GM23248 (cell line): Measurements from ENCODE around the gene BNIP3. TPM values are rescaled to one million over a fixed set of nuclear protein-coding genes. Genes with fewer than 3 reads are reported as not detected.

Experiments used
- DNase-seq: peaks from one replicate; pipeline ENCODE4 v3.0.0-alpha.2; 2015
- H2AFZ ChIP-seq: fragments of 200-600 bp; sonication (generic); 2 replicates; pipeline ENCODE4 v1.6.1; 2016; ENCODE audit warnings: antibody characterized with exemption
- H3F3A ChIP-seq: fragments of 200-600 bp; sonication (generic); 2 replicates; pipeline ENCODE4 v1.6.1; 2016; ENCODE audit warnings: mild to moderate bottlenecking, antibody characterized with exemption, mixed run types; ENCODE audit not compliant: insufficient read depth
- H3K27ac ChIP-seq: fragments of 200-600 bp; sonication (generic); 2 replicates; pipeline ENCODE4 v1.5.1; 2016; ENCODE audit warnings: mild to moderate bottlenecking
- H3K27me3 ChIP-seq: fragments of 200-600 bp; sonication (generic); replicated peaks from 2 replicates; pipeline ENCODE4 v1.6.1; 2016; ENCODE audit warnings: mild to moderate bottlenecking; ENCODE audit not compliant: insufficient read depth
- H3K36me3 ChIP-seq: fragments of 200-600 bp; sonication (generic); 2 replicates; pipeline ENCODE4 v1.6.1; 2016; ENCODE audit warnings: low read depth, mild to moderate bottlenecking
- H3K4me1 ChIP-seq: fragments of 200-600 bp; sonication (generic); 2 replicates; pipeline ENCODE4 v1.6.1; 2016; ENCODE audit warnings: mild to moderate bottlenecking; ENCODE audit not compliant: insufficient read depth
- H3K4me2 ChIP-seq: fragments of 200-600 bp; sonication (generic); one replicate; pipeline ENCODE4 v1.6.1; 2016; ENCODE audit warnings: mild to moderate bottlenecking; ENCODE audit not compliant: unreplicated experiment
- H3K4me3 ChIP-seq: fragments of 200-600 bp; sonication (generic); 2 replicates; pipeline ENCODE4 v1.5.1; 2016; ENCODE audit warnings: mild to moderate bottlenecking
- H3K79me2 ChIP-seq: fragments of 200-600 bp; sonication (generic); 2 replicates; pipeline ENCODE4 v1.6.1; 2016; ENCODE audit warnings: mild to moderate bottlenecking; ENCODE audit not compliant: insufficient read depth
- H3K9ac ChIP-seq: fragments of 200-600 bp; sonication (generic); 2 replicates; pipeline ENCODE4 v1.6.1; 2016; ENCODE audit warnings: mild to moderate bottlenecking
- H3K9me2 ChIP-seq: fragments of 200-600 bp; sonication (generic); 2 replicates; pipeline ENCODE4 v1.6.1; 2016; ENCODE audit warnings: mixed run types, mild to moderate bottlenecking, moderate library complexity; ENCODE audit not compliant: insufficient read depth
- H3K9me3 ChIP-seq: fragments of 200-600 bp; sonication (generic); one replicate; pipeline ENCODE4 v1.6.1; 2017; ENCODE audit warnings: low read depth
- H4K20me1 ChIP-seq: fragments of 200-600 bp; sonication (generic); 2 replicates; pipeline ENCODE4 v1.6.0; 2016; ENCODE audit not compliant: insufficient read depth
- EZH2 ChIP-seq: fragments of 200-600 bp; sonication (generic); IDR thresholded peaks from 2 replicates; pipeline ENCODE4 v1.6.1; 2018; ENCODE audit warnings: antibody characterized with exemption, mild to moderate bottlenecking; ENCODE audit not compliant: insufficient read depth, poor library complexity, severe bottlenecking
- EZH2phosphoT487 ChIP-seq: fragments of 200-600 bp; sonication (generic); IDR thresholded peaks from 2 replicates; pipeline ENCODE4 v1.6.1; 2018; ENCODE audit warnings: antibody characterized with exemption, moderate library complexity, mild to moderate bottlenecking, low read depth; ENCODE audit not compliant: insufficient read depth
- WGBS, 2 experiments: methylation state at CpG; one replicate each; pipeline ENCODE4 v1.1.6; 2015 to 2017; ENCODE audit warnings: low lambda C conversion rate in 2 of 2, low coverage in 1 of 2; ENCODE audit errors: missing lambda C conversion rate in 2 of 2; 5-methylcytosine and 5-hydroxymethylcytosine counted together
- in situ Hi-C: fragments of 300-500 bp; cut with MboI; formaldehyde crosslinking; loops from 2 replicates; pipeline ENCODE4 v1.15.0; 2020
- polyA plus RNA-seq: library from polyadenylated mRNA; unstranded; fragments of >200 nt; fragmentation: Nextera tagmentation; extraction: Ambion mirVana; gene quantifications from 2 replicates; pipeline ENCODE4 v1.2.1, GENCODE V29; 2016
- total RNA-seq: library from RNA; depleted of rRNA; stranded (reverse); fragments of >200 nt; shearing (Covaris generic); gene quantifications from 2 replicates; pipeline ENCODE4 v1.2.3, GENCODE V29; 2014

BNIP3 gene
- total and polyA plus RNA-seq, 2 experiments from 2014 or later, result 370 to 423 TPM

DNA sequence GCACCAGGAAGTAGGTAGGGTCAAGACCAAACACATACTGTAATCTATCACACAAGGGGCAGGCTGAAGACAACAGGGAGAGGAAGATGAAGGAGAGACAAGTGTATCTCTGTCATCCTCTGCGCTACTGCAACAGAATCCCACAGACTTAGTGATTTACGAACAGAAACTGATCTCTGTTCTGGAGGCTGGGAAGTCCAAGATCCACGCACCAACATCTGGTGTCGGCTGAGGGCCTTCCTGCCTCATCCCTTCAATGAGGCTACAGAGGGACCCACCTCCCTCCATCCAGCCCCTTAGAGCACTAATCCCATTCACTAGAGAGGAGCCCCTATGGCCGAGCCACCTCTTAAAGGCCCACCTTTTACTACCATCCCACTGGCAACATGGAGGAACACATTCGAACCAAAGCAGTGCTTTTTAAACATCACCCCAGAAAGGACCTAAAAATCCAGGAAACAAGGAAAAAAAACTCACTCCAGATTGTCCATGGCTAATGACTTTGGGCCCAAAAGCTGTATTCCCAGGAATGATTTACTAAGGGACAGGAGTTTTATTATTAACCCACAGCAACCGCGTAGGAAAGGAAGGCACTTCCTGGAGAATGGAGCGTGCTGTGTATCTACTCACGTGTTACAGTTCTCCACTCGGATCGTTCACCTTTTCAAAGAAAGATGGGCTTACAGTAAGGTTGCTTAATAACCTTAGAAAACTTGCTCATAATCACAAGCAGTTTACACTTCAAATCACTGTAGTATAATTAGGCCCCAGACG, 4.2 kb downstream of the BNIP3 start:
- H3K27ac ChIP-seq, result no peak overlapping the region
- DNase-seq, result no peak
- in situ Hi-C loops, result no loop called here
- no peak overlapping the region for H3K4me2 ChIP-seq
- H3K9me2 ChIP-seq, result no peaks in the 10 kb centered on the region
- no peak overlapping the region for H3K9ac ChIP-seq
- H2AFZ ChIP-seq, result no peak overlapping the region
- 0 out of 2 replicates have a peak overlapping the region, but pooled peaks have one; percentile 92 for H3K4me3 ChIP-seq
- H3K36me3 ChIP-seq, result peaks cover 15% of the 10 kb centered on the region
- no peaks in the 10 kb centered on the region for H3K27me3 ChIP-seq
- TF ChIP-seq EZH2phosphoT487 (no peak), EZH2 (no peak)
- peaks cover 92% of the 10 kb centered on the region for H3K79me2 ChIP-seq
- H4K20me1 ChIP-seq, result peaks cover 64% of the 10 kb centered on the region
- peaks cover 27% of the 10 kb centered on the region for H3F3A ChIP-seq
- H3K4me1 ChIP-seq, result peaks cover 16% of the 10 kb centered on the region
- no peaks in the 10 kb centered on the region for H3K9me3 ChIP-seq
- WGBS, 2 experiments, result 96 to 98% methylated on average over 13 of the region's 13 CpGs

DNA sequence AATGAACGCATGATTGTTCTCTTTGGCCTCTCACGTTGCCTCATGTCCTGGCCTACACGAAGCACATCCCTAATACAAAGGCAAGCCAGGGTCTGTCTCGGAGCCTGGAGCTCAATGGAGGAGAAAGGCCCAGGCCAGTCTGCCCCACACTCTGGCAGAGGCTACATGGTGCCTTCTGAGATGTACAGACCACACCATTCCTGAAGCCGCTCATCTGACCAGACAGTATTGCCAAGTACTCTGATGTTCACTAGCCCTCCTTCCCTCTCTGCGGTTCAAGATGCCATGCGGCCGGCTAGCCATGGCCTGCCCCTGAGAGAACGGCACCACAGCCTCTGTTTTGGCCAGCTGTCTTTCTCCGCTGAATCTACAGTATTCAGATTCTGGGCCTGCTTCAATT, 5.9 kb downstream of the BNIP3 start:
- Histone ChIP-seq H2AFZ (no peak overlapping the region), H3F3A (peaks cover 33% of the 10 kb centered on the region), H3K4me3 (no peak overlapping the region), H3K27me3 (no peaks in the 10 kb centered on the region), H3K27ac (no peak overlapping the region), H3K4me1 (peaks cover 16% of the 10 kb centered on the region), H3K79me2 (peaks cover 100% of the 10 kb centered on the region), H3K9ac (no peak overlapping the region), H3K9me2 (no peaks in the 10 kb centered on the region), H4K20me1 (peaks cover 69% of the 10 kb centered on the region), H3K9me3 (no peaks in the 10 kb centered on the region), H3K4me2 (no peak overlapping the region), H3K36me3 (peaks cover 29% of the 10 kb centered on the region)
- DNase-seq, result no peak
- in situ Hi-C loops, result no loop called here
- 88 to 90% methylated on average over 10 of the region's 10 CpGs for WGBS, 2 experiments
- TF ChIP-seq EZH2, result no peak
- no peak for TF ChIP-seq EZH2phosphoT487

DNA sequence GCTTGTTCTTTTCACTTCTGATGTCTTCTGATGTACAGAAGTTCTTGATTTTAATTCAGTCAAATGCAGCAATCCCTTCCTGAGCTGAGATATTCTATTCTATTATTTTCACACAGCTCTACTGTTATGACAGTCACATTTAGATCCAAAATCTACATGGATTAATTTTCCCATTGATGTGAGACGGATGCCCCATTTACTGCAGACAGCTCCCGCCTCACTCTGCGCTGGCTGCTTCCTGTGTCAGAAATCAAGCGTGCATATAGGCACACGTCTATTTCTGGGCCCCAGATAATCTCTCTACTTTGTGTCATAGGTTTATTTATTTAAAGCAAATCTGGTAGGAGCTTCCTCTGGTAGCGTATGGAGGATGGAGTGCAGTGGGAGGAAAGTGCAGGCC, 6.7 kb downstream of the BNIP3 start:
- H2AFZ ChIP-seq, result no peak overlapping the region
- peaks cover 16% of the 10 kb centered on the region for H3K4me1 ChIP-seq
- H4K20me1 ChIP-seq, result peaks cover 69% of the 10 kb centered on the region
- H3K4me3 ChIP-seq, result no peak overlapping the region
- in situ Hi-C loops, result no loop called here
- no peak for DNase-seq
- H3K27me3 ChIP-seq, result no peaks in the 10 kb centered on the region
- H3K36me3 ChIP-seq, result peaks cover 37% of the 10 kb centered on the region
- no peaks in the 10 kb centered on the region for H3K9me3 ChIP-seq
- TF ChIP-seq EZH2phosphoT487 (no peak), EZH2 (no peak)
- H3K79me2 ChIP-seq, result peaks cover 100% of the 10 kb centered on the region
- no peak overlapping the region for H3K9ac ChIP-seq
- H3K27ac ChIP-seq, result no peak overlapping the region
- H3F3A ChIP-seq, result peaks cover 33% of the 10 kb centered on the region
- H3K4me2 ChIP-seq, result no peak overlapping the region
- no peaks in the 10 kb centered on the region for H3K9me2 ChIP-seq
- WGBS, 2 experiments, result 76 to 83% methylated on average over 6 of the region's 6 CpGs

DNA sequence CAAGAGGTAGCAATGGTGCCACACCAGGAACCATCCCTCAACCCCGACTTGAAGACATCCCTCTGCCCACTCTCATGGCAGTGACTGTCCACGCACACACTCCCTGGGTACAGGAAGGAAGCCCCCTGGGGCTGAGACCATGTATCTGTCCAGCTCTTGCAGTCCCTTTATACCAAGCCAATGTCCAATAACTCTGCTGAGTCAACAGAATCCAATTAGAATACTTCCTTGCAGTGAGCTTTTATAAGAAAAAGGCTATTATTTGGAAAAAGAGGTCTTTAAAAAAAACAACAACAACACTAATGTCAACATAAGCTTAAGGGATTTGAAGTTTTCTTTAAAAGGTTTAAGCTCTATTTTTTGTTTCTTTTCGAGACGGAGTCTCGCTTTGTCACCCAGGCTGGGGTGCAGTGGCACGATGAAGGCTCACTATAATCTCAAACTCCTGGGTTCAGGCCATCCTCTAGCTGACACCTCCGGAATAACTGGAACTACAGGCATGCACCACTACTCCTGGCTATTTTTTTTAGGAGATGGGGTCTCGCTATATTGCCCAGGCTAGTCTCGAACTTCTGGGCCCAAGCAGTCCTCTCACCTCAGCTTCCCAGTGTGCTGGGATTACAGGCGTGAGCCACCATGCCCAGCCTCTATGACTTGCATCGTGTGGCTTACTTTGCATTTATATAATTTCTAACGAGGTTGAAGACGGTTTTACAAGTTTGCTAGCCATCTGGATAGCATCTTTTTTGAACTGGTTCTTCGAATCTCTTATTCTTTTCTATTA, 7.5 kb downstream of the BNIP3 start:
- DNase-seq, result no peak
- 86% methylated on average over 14 of the region's 14 CpGs for WGBS, 2 experiments
- Histone ChIP-seq H3K9ac (no peak overlapping the region), H3K9me2 (no peaks in the 10 kb centered on the region), H3K9me3 (no peaks in the 10 kb centered on the region), H3K4me3 (no peak overlapping the region), H4K20me1 (peaks cover 65% of the 10 kb centered on the region), H3K27ac (no peak overlapping the region), H3K4me2 (no peak overlapping the region), H3K27me3 (no peaks in the 10 kb centered on the region), H2AFZ (no peak overlapping the region), H3K79me2 (peaks cover 100% of the 10 kb centered on the region), H3K4me1 (peaks cover 14% of the 10 kb centered on the region), H3K36me3 (peaks cover 42% of the 10 kb centered on the region), H3F3A (peaks cover 28% of the 10 kb centered on the region)
- no peak for TF ChIP-seq EZH2phosphoT487
- TF ChIP-seq EZH2, result no peak
- in situ Hi-C loops, result no loop called here
